ENCODE measurements around the gene COPS6. TPM values are rescaled to one million over a fixed set of nuclear protein-coding genes. Genes with fewer than 3 reads are reported as not detected.

The COPS6 gene
- polyA plus RNA-seq, 1 donor (not counting 4 experiments of a cell fraction or from before 2014, with no cell fraction given), result 171 TPM

DNA sequence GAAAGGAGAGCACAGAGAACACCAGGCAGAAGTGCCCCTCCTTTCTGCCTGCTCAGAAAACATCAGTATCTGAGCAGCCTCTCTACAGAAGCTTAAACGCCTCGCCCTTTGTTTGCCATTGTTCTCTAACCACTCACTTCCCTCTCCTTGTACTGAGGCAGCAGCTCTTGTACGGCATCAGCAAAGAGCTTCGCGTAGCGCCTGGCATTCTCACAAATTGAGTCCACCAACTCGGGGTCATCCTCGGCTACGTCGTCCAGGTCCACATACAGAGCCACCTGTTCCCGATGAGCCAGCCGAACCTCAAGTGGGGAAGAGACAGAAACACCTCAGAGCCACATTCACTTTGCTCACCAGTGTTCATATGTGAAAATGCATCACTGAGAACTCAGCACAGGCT, 10.7 kb downstream of the COPS6 start:
- dilution Hi-C loops (cut with MboI; ENCODE audit: extremely low pct_ligation_motif_present, low sequenced_read_pairs), result no loop called here
- Histone ChIP-seq H3K27me3 (ENCODE audit: control insufficient read depth, extremely low read depth, insufficient read depth, low read length) (no peaks in the 10 kb centered on the region), H3K4me1 (ENCODE audit: control insufficient read depth, extremely low read depth, insufficient read depth, low read length) (peaks cover 10% of the 10 kb centered on the region), H3K9ac (ENCODE audit: control insufficient read depth, extremely low read depth, insufficient read depth, low read length) (peak overlapping the region; percentile 90), H3K27ac (ENCODE audit: control insufficient read depth, insufficient read depth, low read length) (peak overlapping the region; percentile 87), H2AFZ (ENCODE audit: control insufficient read depth, low read length) (no peak overlapping the region), H3K4me2 (ENCODE audit: control insufficient read depth, extremely low read depth, insufficient read depth, low read depth, low read length) (peak overlapping the region; percentile 74), H3K9me1 (ENCODE audit: control insufficient read depth, extremely low read depth, insufficient read depth, low read length) (no peaks in the 10 kb centered on the region), H3K9me3 (ENCODE audit: control insufficient read depth, low read depth, low read length) (no peaks in the 10 kb centered on the region), H3K79me2 (ENCODE audit: control insufficient read depth, insufficient read depth, low read length) (peaks cover 36% of the 10 kb centered on the region), H4K20me1 (ENCODE audit: control insufficient read depth, extremely low read depth, insufficient read depth, low read length) (peaks cover 6% of the 10 kb centered on the region), H3K36me3 (ENCODE audit: control insufficient read depth in 2 of 2, extremely low read depth in 1 of 2, insufficient read depth in 2 of 2, low read length in 2 of 2) (peaks cover 40 to 43% of the 10 kb centered on the region in 2 experiments), H3K4me3 (ENCODE audit: control insufficient read depth in 2 of 3, extremely low read depth in 1 of 3, insufficient read depth in 2 of 3, low read depth in 1 of 3, low read length in 3 of 3) (peak overlapping the region in 2 of 3 experiments; percentile 70 to 78)
- FAIRE-seq, result no peak
- DNase-seq (ENCODE audit: low read depth, low spot score), result no peak
- TF ChIP-seq, protein P1, sequence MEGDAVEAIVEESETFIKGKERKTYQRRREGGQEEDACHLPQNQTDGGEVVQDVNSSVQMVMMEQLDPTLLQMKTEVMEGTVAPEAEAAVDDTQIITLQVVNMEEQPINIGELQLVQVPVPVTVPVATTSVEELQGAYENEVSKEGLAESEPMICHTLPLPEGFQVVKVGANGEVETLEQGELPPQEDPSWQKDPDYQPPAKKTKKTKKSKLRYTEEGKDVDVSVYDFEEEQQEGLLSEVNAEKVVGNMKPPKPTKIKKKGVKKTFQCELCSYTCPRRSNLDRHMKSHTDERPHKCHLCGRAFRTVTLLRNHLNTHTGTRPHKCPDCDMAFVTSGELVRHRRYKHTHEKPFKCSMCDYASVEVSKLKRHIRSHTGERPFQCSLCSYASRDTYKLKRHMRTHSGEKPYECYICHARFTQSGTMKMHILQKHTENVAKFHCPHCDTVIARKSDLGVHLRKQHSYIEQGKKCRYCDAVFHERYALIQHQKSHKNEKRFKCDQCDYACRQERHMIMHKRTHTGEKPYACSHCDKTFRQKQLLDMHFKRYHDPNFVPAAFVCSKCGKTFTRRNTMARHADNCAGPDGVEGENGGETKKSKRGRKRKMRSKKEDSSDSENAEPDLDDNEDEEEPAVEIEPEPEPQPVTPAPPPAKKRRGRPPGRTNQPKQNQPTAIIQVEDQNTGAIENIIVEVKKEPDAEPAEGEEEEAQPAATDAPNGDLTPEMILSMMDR (optimal IDR thresholded peaks at IDR 0.05 in 1 of 3, IDR thresholded peaks at IDR 0.05 in 1 of 3, conservative IDR thresholded peaks at IDR 0.05 in 1 of 3; ENCODE audit: extremely low read depth in 1 of 3, insufficient read depth in 2 of 3, low read length in 3 of 3), result no peak
- no peak for TF ChIP-seq EZH2 (IDR thresholded peaks at IDR 0.05; ENCODE audit: low read length)

DNA sequence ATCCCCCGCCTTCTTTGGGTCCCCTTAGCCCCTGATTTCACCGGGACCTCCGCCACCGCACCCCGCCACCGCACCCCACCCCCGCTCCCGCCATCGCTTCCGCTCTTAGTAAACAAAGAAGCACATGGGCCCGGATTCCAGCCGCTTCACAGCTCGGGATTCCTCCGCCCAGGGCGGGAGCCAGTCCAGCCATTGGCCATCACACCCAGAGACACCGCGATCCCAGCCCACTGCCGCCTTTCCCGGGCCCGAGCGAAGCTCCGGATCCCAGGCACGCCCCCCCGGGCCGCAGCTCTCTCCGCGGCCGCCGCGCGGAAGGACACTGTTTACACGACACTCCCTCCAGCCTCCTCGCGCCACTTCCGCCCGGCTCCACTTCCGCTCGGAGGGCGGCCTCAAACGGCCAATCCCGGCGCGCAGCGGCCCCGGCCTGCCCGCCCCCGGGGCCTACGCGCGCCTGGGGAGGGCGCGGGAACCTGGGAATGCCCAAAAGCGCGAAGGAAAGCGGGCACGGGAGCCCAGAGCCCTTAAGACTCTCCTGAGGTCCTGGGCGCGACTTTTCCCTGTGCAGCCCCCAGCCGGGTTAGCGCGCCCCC, 11.7 kb downstream of the COPS6 start:
- DNase-seq (ENCODE audit: low read depth, low spot score), result no peak
- dilution Hi-C loops (cut with MboI; ENCODE audit: extremely low pct_ligation_motif_present, low sequenced_read_pairs), result no loop called here
- peaks cover 32 to 47% of the 10 kb centered on the region in 2 experiments for H3K36me3 ChIP-seq (ENCODE audit: control insufficient read depth in 2 of 2, extremely low read depth in 1 of 2, insufficient read depth in 2 of 2, low read length in 2 of 2)

More for the DNA sequence above, 11.7 kb downstream of the COPS6 start:
- Histone ChIP-seq H3K27me3 (ENCODE audit: control insufficient read depth, extremely low read depth, insufficient read depth, low read length) (no peaks in the 10 kb centered on the region), H3K4me1 (ENCODE audit: control insufficient read depth, extremely low read depth, insufficient read depth, low read length) (peaks cover 10% of the 10 kb centered on the region), H3K9me3 (ENCODE audit: control insufficient read depth, low read depth, low read length) (no peaks in the 10 kb centered on the region), H3K9me1 (ENCODE audit: control insufficient read depth, extremely low read depth, insufficient read depth, low read length) (no peaks in the 10 kb centered on the region), H2AFZ (ENCODE audit: control insufficient read depth, low read length) (peak overlapping the region; percentile 32), H3K27ac (ENCODE audit: control insufficient read depth, insufficient read depth, low read length) (peak overlapping the region; percentile 87), H3K4me2 (ENCODE audit: control insufficient read depth, extremely low read depth, insufficient read depth, low read depth, low read length) (peak overlapping the region; percentile 74), H4K20me1 (ENCODE audit: control insufficient read depth, extremely low read depth, insufficient read depth, low read length) (peaks cover 6% of the 10 kb centered on the region), H3K79me2 (ENCODE audit: control insufficient read depth, insufficient read depth, low read length) (peaks cover 36% of the 10 kb centered on the region), H3K4me3 (ENCODE audit: control insufficient read depth in 2 of 3, extremely low read depth in 1 of 3, insufficient read depth in 2 of 3, low read depth in 1 of 3, low read length in 3 of 3) (peak overlapping the region; percentile 70 to 78 (median 75)), H3K9ac (ENCODE audit: control insufficient read depth, extremely low read depth, insufficient read depth, low read length) (peak overlapping the region; percentile 90)
- TF ChIP-seq, protein P1 (optimal IDR thresholded peaks at IDR 0.05 in 1 of 3, IDR thresholded peaks at IDR 0.05 in 1 of 3, conservative IDR thresholded peaks at IDR 0.05 in 1 of 3; ENCODE audit: extremely low read depth in 1 of 3, insufficient read depth in 2 of 3, low read length in 3 of 3), result no peak
- TF ChIP-seq EZH2 (IDR thresholded peaks at IDR 0.05; ENCODE audit: low read length), result no peak
- FAIRE-seq, result no peak

All from keratinocyte (primary cell).